HG02588 (cell line): ENCODE data around the gene CPAMD8.

Source experiments
- ATAC-seq: cut with Tn5 transposase; IDR thresholded peaks from one replicate; pipeline ENCODE4 v1.9.1; 2021; ENCODE audit warnings: mild to moderate bottlenecking, moderate library complexity; ENCODE audit not compliant: unreplicated experiment

CPAMD8 gene

GRCh38 chr19:17026706-17027534, at the start of gene CPAMD8:
Gene CPAMD8, minus strand, starts transcription at chr19:17026810. Its CDS starts 168 bp downstream, at chr19:17026642.
- no peak for ATAC-seq

- no peak for ATAC-seq
Observed at GRCh38 chr19:17075864-17076542, 49.4 kb upstream of the CPAMD8 start.

GRCh38 chr19:17075035-17075863, 48.6 kb upstream of the CPAMD8 start, which contains the start of the genes HAUS8 and MYO9B:
Gene HAUS8, minus strand, starts transcription at chr19:17075452. Its CDS starts 30 bp downstream, at chr19:17075422.
Gene MYO9B, plus strand, starts transcription at chr19:17075777. Its CDS starts 25,941 bp downstream, at chr19:17101718.
- ATAC-seq: peak; percentile 73

- ATAC-seq: no peak
Observed at GRCh38 chr19:17074634-17075034, 48.0 kb upstream of the CPAMD8 start.

- no peak for ATAC-seq
Observed at GRCh38 chr19:17073869-17074633, 47.4 kb upstream of the CPAMD8 start.

GRCh38 chr19:17070912-17071311, 44.3 kb upstream of the CPAMD8 start:
- ATAC-seq: no peak

GRCh38 chr19:17070421-17070820, 43.8 kb upstream of the CPAMD8 start:
- ATAC-seq: no peak

GRCh38 chr19:17069193-17069592, 42.6 kb upstream of the CPAMD8 start:
- no peak for ATAC-seq

GRCh38 chr19:17063428-17063827, 36.8 kb upstream of the CPAMD8 start:
- ATAC-seq: no peak

GRCh38 chr19:17061691-17062090, 35.1 kb upstream of the CPAMD8 start:
- ATAC-seq: no peak

- no peak for ATAC-seq
Observed at GRCh38 chr19:17061205-17061604, 34.6 kb upstream of the CPAMD8 start.

GRCh38 chr19:17060802-17061201, 34.2 kb upstream of the CPAMD8 start:
- ATAC-seq: no peak

GRCh38 chr19:17058236-17058635, 31.6 kb upstream of the CPAMD8 start:
- ATAC-seq: no peak

- ATAC-seq: no peak
Observed at GRCh38 chr19:17055636-17056035, 29.0 kb upstream of the CPAMD8 start.

- ATAC-seq: no peak
Observed at GRCh38 chr19:17054746-17055145, 28.1 kb upstream of the CPAMD8 start.

- no peak for ATAC-seq
Observed at GRCh38 chr19:17052439-17052838, 25.8 kb upstream of the CPAMD8 start.

- no peak for ATAC-seq
Observed at GRCh38 chr19:17049711-17050280, 23.2 kb upstream of the CPAMD8 start.

GRCh38 chr19:17048885-17049453, 22.4 kb upstream of the CPAMD8 start:
- ATAC-seq: no peak

- no peak for ATAC-seq
Observed at GRCh38 chr19:17045907-17046502, 19.4 kb upstream of the CPAMD8 start.
